M059J (cell line): ENCODE data around the gene CC2D1B. TPM values are rescaled to one million over a fixed set of nuclear protein-coding genes. Genes with fewer than 3 reads are reported as not detected.
"Not testable (repeated sequence)": the region's sequence is repeated elsewhere in the genome, so short reads cannot be mapped to it uniquely, and the experiment has no call there.

Source experiments
- DNase-seq: peaks from one replicate; pipeline ENCODE4 v3.0.0-alpha.2; 2012; ENCODE audit warnings: low read depth
- total RNA-seq: library from RNA; depleted of rRNA; stranded (reverse); fragments of >200 nt; shearing (Covaris generic); gene quantifications from 2 replicates; pipeline ENCODE4 v1.2.3, GENCODE V29; 2014; rRNA removed

Gene CC2D1B
- 20.8 and 32.5 TPM in 2 replicates for total RNA-seq

- DNase-seq: peak; percentile 98
Observed at GRCh38 chr1:52365746-52366516, at the start of gene CC2D1B. Gene CC2D1B, minus strand, starts transcription at chr1:52366205. Its CDS starts 1,585 bp downstream, at chr1:52364620.

- DNase-seq: no peak
Observed at GRCh38 chr1:52414942-52415341, 48.9 kb upstream of the CC2D1B start.

- peak; percentile 40 for DNase-seq
Observed at GRCh38 chr1:52413410-52413989, 47.5 kb upstream of the CC2D1B start.

GRCh38 chr1:52404975-52405338 is 39.0 kb upstream of the CC2D1B start:
- no peak for DNase-seq

GRCh38 chr1:52404116-52404974 is 38.3 kb upstream of the CC2D1B start, which contains the start of the genes ORC1 and PRPF38A:
Gene ORC1, minus strand, starts transcription at chr1:52404423. Its CDS starts 2,200 bp downstream, at chr1:52402223.
Gene PRPF38A, plus strand, starts transcription at chr1:52404602. Its CDS starts 148 bp downstream, at chr1:52404750.
- DNase-seq: peak; percentile 98

GRCh38 chr1:52403566-52404115 is 37.6 kb upstream of the CC2D1B start:
- DNase-seq: peak; percentile 82

GRCh38 chr1:52402860-52403240 is 36.8 kb upstream of the CC2D1B start:
- DNase-seq: no peak

GRCh38 chr1:52400131-52400530 is 34.1 kb upstream of the CC2D1B start:
- no peak for DNase-seq

- DNase-seq: no peak
Observed at GRCh38 chr1:52399629-52400028, 33.6 kb upstream of the CC2D1B start.

GRCh38 chr1:52393174-52393573 is 27.2 kb upstream of the CC2D1B start:
- DNase-seq: no peak

- no peak for DNase-seq
Observed at GRCh38 chr1:52386458-52386857, 20.5 kb upstream of the CC2D1B start.

GRCh38 chr1:52385376-52385775 is 19.4 kb upstream of the CC2D1B start:
- no peak for DNase-seq

- DNase-seq: not testable (repeated sequence)
Observed at GRCh38 chr1:52369851-52370250, 3.8 kb upstream of the CC2D1B start.

- DNase-seq: peak; percentile 65
Observed at GRCh38 chr1:52368383-52369172, 2.6 kb upstream of the CC2D1B start.

GRCh38 chr1:52367272-52367671 is 1.3 kb upstream of the CC2D1B start:
- DNase-seq: no peak

- no peak for DNase-seq
Observed at GRCh38 chr1:52366517-52366827, 467 bp upstream of the CC2D1B start.

GRCh38 chr1:52365071-52365745 is 797 bp downstream of the CC2D1B start:
- peak; percentile 88 for DNase-seq

- no peak for DNase-seq
Observed at GRCh38 chr1:52364235-52364839, 1.7 kb downstream of the CC2D1B start.

- no peak for DNase-seq
Observed at GRCh38 chr1:52360595-52360968, 5.4 kb downstream of the CC2D1B start.
